HUES48 (cell line): ENCODE measurements around the gene AJAP1.
A peak's percentile ranks its signal among the peaks of the same experiment; 100 is the strongest.

Experiments
- H3K27ac ChIP-seq: one replicate; pipeline ENCODE4 v1.7.0; 2013; ENCODE audit warnings: low read depth, low read length, inconsistent platforms
- H3K27me3 ChIP-seq: 2 replicates; pipeline ENCODE4 v1.6.1; 2013; ENCODE audit warnings: mild to moderate bottlenecking, low read length; ENCODE audit not compliant: control insufficient read depth, insufficient read depth
- H3K36me3 ChIP-seq: 2 replicates; pipeline ENCODE4 v1.6.1; 2013; ENCODE audit warnings: low read length; ENCODE audit not compliant: control insufficient read depth, insufficient read depth
- H3K4me1 ChIP-seq: 2 replicates; pipeline ENCODE4 v1.6.1; 2013; ENCODE audit warnings: mild to moderate bottlenecking, low read length; ENCODE audit not compliant: control insufficient read depth, insufficient read depth
- H3K4me3 ChIP-seq: 2 replicates; pipeline ENCODE4 v1.5.1; 2013; ENCODE audit warnings: mild to moderate bottlenecking, low read depth, low read length
- H3K9ac ChIP-seq: 2 replicates; pipeline ENCODE4 v1.6.1; 2013; ENCODE audit warnings: mild to moderate bottlenecking, low read depth, low read length, moderate library complexity
- H3K9me3 ChIP-seq: 2 replicates; pipeline ENCODE4 v1.6.1; 2013; ENCODE audit warnings: low read length; ENCODE audit not compliant: control insufficient read depth, insufficient read depth

The AJAP1 gene, protein sequence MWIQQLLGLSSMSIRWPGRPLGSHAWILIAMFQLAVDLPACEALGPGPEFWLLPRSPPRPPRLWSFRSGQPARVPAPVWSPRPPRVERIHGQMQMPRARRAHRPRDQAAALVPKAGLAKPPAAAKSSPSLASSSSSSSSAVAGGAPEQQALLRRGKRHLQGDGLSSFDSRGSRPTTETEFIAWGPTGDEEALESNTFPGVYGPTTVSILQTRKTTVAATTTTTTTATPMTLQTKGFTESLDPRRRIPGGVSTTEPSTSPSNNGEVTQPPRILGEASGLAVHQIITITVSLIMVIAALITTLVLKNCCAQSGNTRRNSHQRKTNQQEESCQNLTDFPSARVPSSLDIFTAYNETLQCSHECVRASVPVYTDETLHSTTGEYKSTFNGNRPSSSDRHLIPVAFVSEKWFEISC

DNA sequence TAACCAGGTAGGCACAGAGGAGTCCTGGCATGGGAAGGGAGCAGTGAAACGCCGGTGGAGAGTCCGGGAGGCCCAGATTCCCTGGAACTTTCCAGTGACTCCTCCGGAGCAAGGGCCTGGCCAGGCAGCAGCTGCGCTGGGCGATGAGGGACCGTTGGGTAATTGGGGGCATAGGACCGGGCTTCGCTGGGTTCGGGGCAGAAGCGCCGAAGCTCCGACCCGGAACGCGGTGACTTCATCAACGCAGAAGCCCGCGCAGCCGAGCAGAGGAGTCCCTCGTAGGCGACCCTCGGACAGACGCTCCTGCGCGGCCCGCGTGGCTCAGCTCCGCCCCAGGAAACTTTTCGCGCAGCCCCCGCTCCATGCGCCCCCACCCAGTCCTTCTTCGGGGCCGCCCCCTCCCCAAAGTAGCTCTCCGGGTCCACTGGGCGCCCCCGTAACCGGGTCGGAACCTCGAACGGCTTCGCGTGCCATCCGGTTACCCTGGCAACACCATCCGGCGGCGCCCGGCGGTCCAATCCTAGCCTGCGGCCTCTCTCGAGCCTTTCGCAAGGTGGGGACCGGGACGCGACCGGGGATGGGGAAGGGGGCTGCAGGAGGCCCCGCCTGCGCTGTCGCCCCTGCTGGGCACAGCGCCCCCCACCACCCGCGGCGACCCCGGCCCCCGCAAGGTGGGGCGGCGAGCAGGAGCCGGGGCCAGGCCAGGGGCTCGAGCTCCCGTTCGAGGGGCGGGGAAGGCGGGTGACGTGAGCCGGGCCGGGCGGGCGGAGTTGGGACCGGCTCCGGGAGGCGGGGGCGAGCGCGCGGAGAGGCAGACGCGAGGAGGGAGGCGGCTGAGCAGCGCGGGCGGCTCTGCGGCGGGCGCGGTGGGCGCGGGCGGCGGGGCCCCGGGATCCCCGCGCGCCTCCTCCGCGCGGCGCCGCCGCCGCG, at the start of gene AJAP1:
TSS of gene AJAP1 (plus strand) at position 814 of the 930 bp plus-strand sequence. CDS start 817 bp downstream, outside the sequence.
- Histone ChIP-seq H3K4me1 (peaks cover 46% of the 10 kb centered on the region), H3K9me3 (no peaks in the 10 kb centered on the region), H3K27me3 (peaks cover 69% of the 10 kb centered on the region), H3K4me3 (peak within 1 kb of the TSS; percentile 61), H3K36me3 (no peaks in the 10 kb centered on the region), H3K9ac (no peak within 1 kb of the TSS), H3K27ac (no peak within 1 kb of the TSS)

DNA sequence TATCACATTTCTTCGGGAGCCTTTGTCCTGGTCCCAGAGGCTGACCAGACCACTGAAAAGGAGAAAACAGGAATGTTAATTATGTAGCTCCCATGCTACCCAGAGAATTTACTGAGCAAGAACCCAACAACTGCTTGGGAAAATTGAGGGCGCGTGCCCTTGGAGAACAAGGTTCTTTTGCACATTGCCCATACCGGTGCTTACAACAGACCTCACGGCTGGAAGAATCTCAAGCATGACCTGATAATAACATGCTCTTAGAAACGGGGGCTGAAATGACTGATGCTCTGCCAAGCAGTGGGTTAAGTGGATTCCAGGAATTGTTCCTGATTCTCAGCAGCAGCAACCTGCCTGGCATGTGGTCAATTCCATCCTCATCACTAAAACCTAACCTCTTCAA, 49.3 kb upstream of the AJAP1 start:
- no peaks in the 10 kb centered on the region; the same call in 1 of the 2 replicates for H3K4me1 ChIP-seq
- H3K27me3 ChIP-seq: no peaks in the 10 kb centered on the region
- no peak overlapping the region for H3K9ac ChIP-seq
- peaks cover 7% of the 10 kb centered on the region for H3K9me3 ChIP-seq
- H3K36me3 ChIP-seq: no peaks in the 10 kb centered on the region
- no peak overlapping the region for H3K4me3 ChIP-seq
- no peak overlapping the region for H3K27ac ChIP-seq

DNA sequence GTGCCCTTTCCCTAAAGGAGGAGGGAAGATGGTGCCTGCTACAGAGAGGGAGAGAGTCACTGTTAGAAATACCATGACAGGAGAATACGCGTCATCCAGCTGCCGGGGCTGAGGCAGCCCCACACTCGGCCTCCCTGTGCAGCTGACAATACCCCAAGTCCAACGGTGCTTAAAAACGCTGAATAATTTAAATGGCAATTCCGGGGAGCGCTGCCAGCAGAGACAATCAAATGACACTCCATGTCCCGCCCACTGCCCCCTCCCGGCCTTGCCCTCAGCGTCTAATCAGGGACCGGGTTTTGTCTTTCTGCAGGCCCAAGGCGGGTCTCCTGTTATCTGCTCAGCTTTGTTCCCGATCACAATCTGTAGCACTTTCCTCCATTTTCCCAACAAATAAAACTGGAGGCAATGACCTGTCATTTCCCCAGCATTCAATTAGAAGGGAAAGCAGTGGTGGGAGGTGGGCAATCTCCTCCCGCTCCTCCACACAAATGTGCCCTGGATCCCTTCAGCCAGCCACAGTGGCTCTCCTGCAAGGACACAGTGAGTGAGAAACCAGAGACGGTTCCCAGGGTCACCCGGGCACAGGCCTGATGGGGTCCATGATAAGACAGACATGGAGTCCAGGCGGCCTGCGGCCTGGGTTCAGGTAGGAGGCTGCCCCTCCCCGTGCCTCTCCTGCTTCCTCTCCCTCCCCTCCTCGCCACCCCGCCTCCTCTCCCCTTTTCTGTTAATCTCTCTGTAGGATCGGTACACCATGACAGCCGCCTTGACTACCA, 42.7 kb upstream of the AJAP1 start:
- peaks cover 8% of the 10 kb centered on the region for H3K9me3 ChIP-seq
- no peaks in the 10 kb centered on the region for H3K36me3 ChIP-seq
- H3K9ac ChIP-seq: no peak overlapping the region
- no peak overlapping the region for H3K4me3 ChIP-seq
- no peak overlapping the region for H3K27ac ChIP-seq
- H3K4me1 ChIP-seq: no peaks in the 10 kb centered on the region
- no peaks in the 10 kb centered on the region for H3K27me3 ChIP-seq

DNA sequence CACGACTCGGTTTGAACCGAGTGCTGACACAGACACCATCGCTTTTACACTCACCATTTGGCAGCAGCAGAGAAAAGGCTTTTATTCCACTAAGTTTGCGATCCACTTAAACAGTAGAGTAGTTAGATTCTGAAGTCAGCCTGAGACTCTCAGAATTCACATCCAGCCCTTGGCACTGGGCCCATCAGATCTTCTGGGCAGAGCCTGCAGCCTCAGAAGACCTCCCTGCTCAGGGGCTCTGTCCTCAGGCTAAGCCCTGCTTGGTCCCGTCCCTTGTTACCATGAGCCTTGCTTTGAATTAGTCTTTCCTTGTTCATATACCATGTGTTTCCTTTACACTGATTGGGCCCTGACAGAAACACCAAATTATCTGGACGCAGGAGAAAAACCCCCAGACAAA, 41.4 kb upstream of the AJAP1 start:
- no peak overlapping the region for H3K27ac ChIP-seq
- no peaks in the 10 kb centered on the region for H3K27me3 ChIP-seq
- H3K9me3 ChIP-seq: peaks cover 8% of the 10 kb centered on the region
- H3K9ac ChIP-seq: no peak overlapping the region
- no peaks in the 10 kb centered on the region for H3K4me1 ChIP-seq
- no peaks in the 10 kb centered on the region for H3K36me3 ChIP-seq
- H3K4me3 ChIP-seq: no peak overlapping the region

DNA sequence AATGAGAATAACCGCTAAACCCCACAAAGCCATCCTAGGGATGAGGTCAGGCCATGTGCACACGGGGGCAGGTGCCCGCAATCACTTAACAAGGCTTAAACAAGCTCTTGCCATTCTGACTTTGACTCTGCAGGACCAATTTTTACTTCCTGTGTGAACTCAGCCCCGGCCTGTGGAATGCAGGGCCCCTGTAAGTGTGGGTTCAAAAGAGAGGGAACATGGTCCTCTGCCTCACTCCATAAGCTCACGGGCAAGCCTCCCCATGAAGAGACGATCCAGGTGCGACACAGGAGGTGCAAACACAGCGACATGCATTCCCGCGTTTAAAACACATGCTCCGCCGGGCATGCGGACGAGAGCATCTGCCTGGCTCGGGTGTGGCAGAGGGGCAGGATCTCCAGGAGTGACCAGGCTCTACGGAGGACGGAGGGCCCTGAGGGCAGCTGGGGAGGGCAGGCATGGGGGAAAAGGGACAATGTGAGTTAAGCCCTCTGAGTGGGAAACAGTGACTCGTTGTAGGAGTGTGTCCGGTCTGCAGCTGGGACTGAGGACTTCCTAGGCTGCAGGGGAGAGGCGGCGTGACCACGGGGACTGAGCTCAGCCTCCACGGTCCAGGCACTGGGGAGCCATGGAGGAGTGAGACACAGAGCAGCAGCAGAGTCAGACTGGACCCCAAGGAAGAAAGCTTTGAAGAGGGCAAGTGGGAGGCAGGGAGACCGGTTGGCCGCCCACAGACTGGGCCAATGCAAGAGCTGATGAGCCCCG, 40.6 kb upstream of the AJAP1 start:
- Histone ChIP-seq H3K9ac (no peak overlapping the region), H3K4me1 (no peaks in the 10 kb centered on the region), H3K4me3 (no peak overlapping the region), H3K36me3 (no peaks in the 10 kb centered on the region), H3K9me3 (peaks cover 8% of the 10 kb centered on the region), H3K27me3 (no peaks in the 10 kb centered on the region), H3K27ac (no peak overlapping the region)

DNA sequence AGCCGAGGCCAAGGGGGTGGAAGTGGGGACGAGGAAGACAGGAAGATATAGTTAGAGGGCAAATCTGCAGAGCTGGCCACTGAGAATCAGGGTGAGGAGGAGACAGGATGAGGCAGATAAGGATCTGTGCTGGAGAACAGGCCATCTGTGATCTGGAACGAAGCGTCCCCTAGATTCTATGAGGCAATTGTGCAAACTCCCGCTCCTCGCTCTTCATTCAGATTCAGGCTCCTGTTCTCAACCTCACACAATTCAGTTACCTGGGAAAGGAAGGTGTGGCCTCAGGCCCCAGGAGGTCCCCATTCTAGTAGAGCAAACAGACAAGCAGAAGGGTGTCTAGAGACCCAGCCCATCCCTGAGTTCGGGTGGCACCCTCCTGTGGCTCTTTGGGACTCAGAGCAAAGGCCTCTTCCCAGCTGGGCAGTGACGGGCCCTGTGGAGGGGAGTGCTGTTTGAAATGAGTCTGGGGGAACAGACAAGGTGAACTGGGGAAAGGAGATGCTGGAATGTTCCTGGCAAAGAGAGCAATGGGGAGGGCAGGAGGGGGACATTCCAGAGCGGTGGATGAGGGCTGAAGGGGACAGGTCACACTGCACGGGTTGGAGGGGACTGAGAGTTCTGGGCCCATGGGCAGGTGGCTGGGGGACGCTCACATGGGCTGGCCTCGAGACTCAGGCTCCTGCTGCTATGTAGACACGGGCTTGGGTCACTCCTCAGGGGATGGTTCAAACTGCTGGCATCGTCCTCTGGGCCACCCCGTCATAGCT, 39.9 kb upstream of the AJAP1 start:
- H3K27ac ChIP-seq: no peak overlapping the region
- no peak overlapping the region for H3K4me3 ChIP-seq
- H3K9me3 ChIP-seq: peaks cover 7% of the 10 kb centered on the region
- no peaks in the 10 kb centered on the region for H3K36me3 ChIP-seq
- no peaks in the 10 kb centered on the region for H3K27me3 ChIP-seq
- no peak overlapping the region for H3K9ac ChIP-seq
- H3K4me1 ChIP-seq: no peaks in the 10 kb centered on the region

DNA sequence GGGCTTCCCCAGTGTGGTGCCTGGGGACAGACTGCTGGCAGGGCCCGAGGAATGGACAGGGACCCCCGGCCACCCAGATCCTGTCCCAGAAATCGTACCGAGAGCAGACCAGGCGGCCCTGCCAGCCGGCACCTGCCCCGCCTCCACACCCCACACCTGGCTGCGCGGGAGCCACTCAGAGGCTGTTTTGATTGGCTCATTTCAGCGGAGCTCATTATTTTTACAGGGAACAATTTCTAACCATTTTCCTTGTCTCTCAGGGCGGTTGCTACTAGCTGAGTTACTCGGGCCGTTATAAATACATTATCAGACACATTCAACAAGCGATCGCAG, 39.3 kb upstream of the AJAP1 start:
- H3K4me1 ChIP-seq: no peaks in the 10 kb centered on the region
- H3K27ac ChIP-seq: no peak overlapping the region
- peaks cover 2% of the 10 kb centered on the region for H3K9me3 ChIP-seq
- no peak overlapping the region for H3K9ac ChIP-seq
- no peak overlapping the region for H3K4me3 ChIP-seq
- H3K27me3 ChIP-seq: no peaks in the 10 kb centered on the region
- H3K36me3 ChIP-seq: no peaks in the 10 kb centered on the region

DNA sequence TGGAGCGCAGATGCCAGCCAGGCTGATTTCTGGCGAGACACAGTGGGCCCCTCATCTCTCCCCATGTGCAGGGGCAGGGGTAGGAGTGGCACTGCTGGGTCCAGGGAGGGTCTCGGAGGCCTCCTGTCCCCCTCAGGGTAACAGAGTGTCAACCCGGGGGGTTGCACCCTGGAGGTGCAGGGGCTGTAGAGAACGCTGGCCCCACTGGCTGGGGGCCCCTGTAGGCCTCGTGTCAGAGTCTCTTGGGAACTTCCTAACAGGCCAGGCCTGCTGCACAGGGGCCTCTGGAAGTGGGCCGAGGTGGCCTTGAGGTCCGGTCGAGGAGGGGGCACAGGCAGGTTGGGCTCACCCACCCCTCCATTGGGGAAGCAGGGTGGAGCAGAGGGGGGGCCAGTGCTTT, 38.9 kb upstream of the AJAP1 start:
- H3K36me3 ChIP-seq: no peaks in the 10 kb centered on the region

DNA sequence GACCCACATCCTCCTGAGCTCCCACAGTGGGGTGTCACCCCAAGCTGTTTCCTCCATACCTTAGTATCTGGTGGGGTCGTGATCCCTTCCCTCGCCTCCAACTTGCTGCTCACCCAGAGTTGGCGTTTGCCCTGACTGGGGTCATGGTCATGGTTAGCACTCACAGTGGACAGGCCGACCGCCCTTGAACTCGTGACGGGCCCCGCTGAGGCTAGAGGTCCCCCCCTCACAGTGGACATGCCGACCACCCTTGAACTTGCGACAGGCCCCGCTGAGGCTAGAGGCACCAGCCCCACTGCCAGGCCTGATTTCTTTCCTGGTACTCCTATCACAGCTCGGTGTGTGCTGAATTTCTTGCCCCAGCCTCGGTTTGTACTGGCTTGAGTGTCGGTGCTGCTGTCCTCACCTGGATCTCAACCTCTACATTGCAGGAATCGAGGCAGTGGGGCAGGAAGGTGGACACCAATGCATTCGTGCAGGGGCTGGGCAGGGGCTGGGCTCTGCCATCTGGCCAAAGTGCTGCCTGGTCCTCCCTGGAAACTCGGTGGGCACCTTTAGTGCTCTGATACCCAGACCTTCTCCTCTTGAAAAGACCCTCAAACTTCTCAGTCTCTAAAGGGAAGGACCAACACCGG, 37.5 kb upstream of the AJAP1 start:
- Histone ChIP-seq H3K9ac (no peak overlapping the region), H3K27me3 (no peaks in the 10 kb centered on the region), H3K9me3 (no peaks in the 10 kb centered on the region), H3K27ac (no peak overlapping the region), H3K36me3 (no peaks in the 10 kb centered on the region), H3K4me1 (no peaks in the 10 kb centered on the region), H3K4me3 (no peak overlapping the region)

More for the DNA sequence above, 38.9 kb upstream of the AJAP1 start:
- Histone ChIP-seq H3K9ac (no peak overlapping the region), H3K9me3 (no peaks in the 10 kb centered on the region), H3K4me1 (no peaks in the 10 kb centered on the region), H3K4me3 (no peak overlapping the region), H3K27ac (no peak overlapping the region), H3K27me3 (no peaks in the 10 kb centered on the region)
